IMR-90 (cell line): ENCODE results near the gene PM20D1. TPM values are rescaled to one million over a fixed set of nuclear protein-coding genes. Genes with fewer than 3 reads are reported as not detected.
"Not testable (repeated sequence)": the region's sequence is repeated elsewhere in the genome, so short reads cannot be mapped to it uniquely, and the experiment has no call there.

Source experiments
- ATAC-seq: fragments of 200-7000 bp; cut with Tn5 transposase; 2 replicates; pipeline ENCODE4 v1.9.1; 2020; ENCODE audit warnings: low read depth, mild to moderate bottlenecking, moderate library complexity
- BruUV-seq: library from RNA; stranded (reverse); fragments of 400-500 nt; replicated peaks from 2 replicates; lab custom pipeline; 2021; lab: Mats Ljungman, UMichigan
- CTCF ChIA-PET: fragments of 300-600 bp; formaldehyde crosslinking; extraction: SDS; loops from one replicate; lab custom pipeline; 2021; ENCODE audit warnings: antibody characterized with exemption; lab: Yijun Ruan, JAX
- POLR2A ChIA-PET: fragments of 300-600 bp; sonication (Branson Sonifier 250); formaldehyde crosslinking; loops from one replicate; lab custom pipeline; 2022; ENCODE audit warnings: antibody characterized with exemption; ENCODE audit not compliant: unreplicated experiment; lab: Charles Lee
- DNase-seq: peaks from one replicate; pipeline ENCODE4 v3.0.0; 2013
- H2AFZ ChIP-seq: replicated peaks from 2 replicates; pipeline ENCODE3; 2013; ENCODE audit warnings: low read length, mild to moderate bottlenecking; ENCODE audit not compliant: poor library complexity
- H2AK5ac ChIP-seq: 2 replicates; pipeline ENCODE4 v1.6.1; 2013; ENCODE audit warnings: low read depth, low read length, inconsistent platforms
- H2AK9ac ChIP-seq: replicated peaks from 2 replicates; pipeline ENCODE3; 2013; ENCODE audit warnings: mild to moderate bottlenecking, low read depth, low read length, moderate library complexity; ENCODE audit not compliant: poor library complexity
- H2BK120ac ChIP-seq: 2 replicates; pipeline ENCODE4 v1.6.1; 2013; ENCODE audit warnings: low read depth, low read length, inconsistent platforms
- H2BK15ac ChIP-seq: 3 replicates; pipeline ENCODE4 v1.6.1; 2013; ENCODE audit warnings: low read depth, low read length, inconsistent platforms
- H2BK20ac ChIP-seq: 2 replicates; pipeline ENCODE4 v1.6.1; 2013; ENCODE audit warnings: low read depth, mild to moderate bottlenecking, inconsistent platforms, low read length, moderate library complexity
- H2BK5ac ChIP-seq: 2 replicates; pipeline ENCODE4 v1.6.1; 2013; ENCODE audit warnings: mild to moderate bottlenecking, low read depth, low read length, inconsistent platforms; ENCODE audit not compliant: poor library complexity, severe bottlenecking
- H3K14ac ChIP-seq: replicated peaks from 2 replicates; pipeline ENCODE4 v1.6.1; 2013; ENCODE audit warnings: low read depth, low read length, inconsistent platforms
- H3K18ac ChIP-seq: 2 replicates; pipeline ENCODE4 v1.6.1; 2013; ENCODE audit warnings: low read depth, low read length, control low read depth
- H3K23ac ChIP-seq: 2 replicates; pipeline ENCODE4 v1.6.1; 2013; ENCODE audit warnings: low read depth, low read length, inconsistent platforms
- H3K27ac ChIP-seq: 2 replicates; pipeline ENCODE4 v1.5.1; 2013; ENCODE audit warnings: mild to moderate bottlenecking, control low read depth, low read length; ENCODE audit not compliant: insufficient read depth
- H3K27me3 ChIP-seq: 2 replicates; pipeline ENCODE4 v1.6.1; 2013; ENCODE audit warnings: low read length; ENCODE audit not compliant: control insufficient read depth, insufficient read depth
- H3K36me3 ChIP-seq: 2 replicates; pipeline ENCODE4 v1.6.1; 2013; ENCODE audit warnings: low read length, mixed read lengths; ENCODE audit not compliant: control insufficient read depth, insufficient read depth
- H3K4ac ChIP-seq: 2 replicates; pipeline ENCODE4 v1.6.1; 2013; ENCODE audit warnings: low read depth, low read length, inconsistent platforms
- H3K4me1 ChIP-seq: 2 replicates; pipeline ENCODE4 v1.6.1; 2013; ENCODE audit warnings: low read length, mixed read lengths; ENCODE audit not compliant: control insufficient read depth, insufficient read depth
- H3K4me2 ChIP-seq: 2 replicates; pipeline ENCODE4 v1.6.1; 2013; ENCODE audit warnings: low read depth, mild to moderate bottlenecking, control low read depth, low read length, moderate library complexity
- H3K4me3 ChIP-seq: 2 replicates; pipeline ENCODE4 v1.5.1; 2013; ENCODE audit warnings: low read depth, mild to moderate bottlenecking, control low read depth, low read length, moderate library complexity; ENCODE audit not compliant: insufficient read depth
- H3K56ac ChIP-seq: 2 replicates; pipeline ENCODE4 v1.6.1; 2013; ENCODE audit warnings: low read length, inconsistent platforms; ENCODE audit not compliant: insufficient read depth; ENCODE audit errors: extremely low read depth
- H3K79me1 ChIP-seq, 2 experiments: 2 replicates each; pipeline ENCODE4 v1.6.1; 2013; ENCODE audit warnings: low read length in 2 of 2, inconsistent platforms in 1 of 2, low read depth in 1 of 2
- H3K9ac ChIP-seq: 2 replicates; pipeline ENCODE4 v1.6.1; 2013; ENCODE audit warnings: low read depth, low read length, control low read depth
- H3K9me1 ChIP-seq: 2 replicates; pipeline ENCODE4 v1.6.1; 2013; ENCODE audit warnings: low read length, inconsistent platforms; ENCODE audit not compliant: insufficient read depth
- H3K9me3 ChIP-seq: 2 replicates; pipeline ENCODE4 v1.6.1; 2013; ENCODE audit warnings: low read length; ENCODE audit not compliant: control insufficient read depth, insufficient read depth
- H4K20me1 ChIP-seq: 2 replicates; pipeline ENCODE4 v1.6.1; 2013; ENCODE audit warnings: low read length, inconsistent platforms; ENCODE audit not compliant: insufficient read depth
- H4K5ac ChIP-seq: 2 replicates; pipeline ENCODE4 v1.6.1; 2013; ENCODE audit warnings: mild to moderate bottlenecking, low read depth, low read length, control low read depth
- H4K8ac ChIP-seq, 2 experiments: 2 replicates each; pipeline ENCODE4 v1.6.1; 2013; ENCODE audit warnings: low read depth in 2 of 2, low read length in 2 of 2, control low read depth in 1 of 2, inconsistent platforms in 1 of 2
- H4K91ac ChIP-seq: 2 replicates; pipeline ENCODE4 v1.6.1; 2013; ENCODE audit warnings: low read depth, low read length, inconsistent platforms; ENCODE audit not compliant: insufficient read depth
- WGBS, 2 experiments: methylation state at CpG; one replicate each; pipeline versions ENCODE4 v1.1.5 to v1.1.7; 2013; ENCODE audit warnings: missing lambda C conversion rate in 2 of 2; ENCODE audit not compliant: insufficient read length in 1 of 2; ENCODE audit errors: extremely low coverage in 2 of 2; 5-methylcytosine and 5-hydroxymethylcytosine counted together
- dilution Hi-C: fragments of 300-500 bp; cut with HindIII; formaldehyde crosslinking; loops from one replicate; pipeline ENCODE4 v1.14.3; 2018; ENCODE audit warnings: low sequenced_read_pairs; ENCODE audit not compliant: unreplicated experiment
- in situ Hi-C: fragments of 300-500 bp; cut with MboI; formaldehyde crosslinking; loops from 3 replicates; pipeline ENCODE4 v1.14.3; 2019; ENCODE audit warnings: low sequenced_read_pairs, inconsistent platforms, mixed read lengths
- intact Hi-C: fragments of 100-400 bp; cut with micrococcal nuclease; formaldehyde crosslinking; loops from 2 replicates; pipeline ENCODE4 v1.10.0; 2022
- polyA plus RNA-seq, 3 experiments: library from polyadenylated mRNA; depleted of rRNA; stranded (reverse); fragments of >200 nt; gene quantifications; 2 replicates each; pipeline ENCODE4 v1.2.3, GENCODE V29; 2012; ENCODE audit warnings: low replicate concordance in 1 of 3
- total RNA-seq: library from RNA; depleted of rRNA; stranded (reverse); fragments of >200 nt; gene quantifications from 2 replicates; pipeline ENCODE4 v1.2.3, GENCODE V29; 2012

Gene PM20D1
- total and polyA plus RNA-seq, 2 of the 4 experiments (the other 2 are of a cell fraction) = not detected

- dilution Hi-C loops, H3K9me3 ChIP-seq, H2AK5ac ChIP-seq, DNase-seq, H2BK15ac ChIP-seq, H3K14ac ChIP-seq, H4K91ac ChIP-seq, H2AFZ ChIP-seq, H3K9me1 ChIP-seq, H3K18ac ChIP-seq, H3K9ac ChIP-seq, POLR2A ChIA-PET, H3K23ac ChIP-seq, H2BK5ac ChIP-seq, H3K4me1 ChIP-seq, H4K5ac ChIP-seq, H3K4ac ChIP-seq, H3K36me3 ChIP-seq, H2BK120ac ChIP-seq, H3K4me3 ChIP-seq, H3K56ac ChIP-seq, H3K27me3 ChIP-seq, BruUV-seq, ATAC-seq, H2AK9ac ChIP-seq, CTCF ChIA-PET, H2BK20ac ChIP-seq, H4K20me1 ChIP-seq, in situ Hi-C loops, H4K8ac ChIP-seq, H3K4me2 ChIP-seq, H3K27ac ChIP-seq, H3K79me1 ChIP-seq, intact Hi-C loops: not testable (repeated sequence)
- WGBS, 2 experiments = 17% methylated on average over 2 of the region's 2 CpGs; no CpG with 5 or more reads in 1 of the 2 experiments
These were observed 7.6 kb upstream of the PM20D1 start for GRCh38 chr1:205857501-205857900.
